Mesenchymal stem cell (in vitro differentiated cells and primary cell): ENCODE measurements around the gene FAM163B.

Experiments used
- DNase-seq: peaks from one replicate; pipeline ENCODE4 v3.0.0-alpha.2; 2013
- H2AFZ ChIP-seq: one replicate; pipeline ENCODE4 v1.6.1; 2013; ENCODE audit warnings: low read depth, mild to moderate bottlenecking, control low read depth, inconsistent platforms, low read length, moderate library complexity
- H2AK5ac ChIP-seq: 2 replicates; pipeline ENCODE4 v1.6.1; 2013; ENCODE audit warnings: low read length, moderate library complexity, mild to moderate bottlenecking, inconsistent platforms; ENCODE audit not compliant: severe bottlenecking
- H2BK120ac ChIP-seq: one replicate; pipeline ENCODE4 v1.6.1; 2013; ENCODE audit warnings: low read depth, mild to moderate bottlenecking, inconsistent platforms, low read length, moderate library complexity
- H2BK12ac ChIP-seq, 2 experiments: one replicate each; pipeline ENCODE4 v1.6.1; 2013; ENCODE audit warnings: inconsistent platforms in 2 of 2, low read length in 2 of 2, mild to moderate bottlenecking in 2 of 2, moderate library complexity in 2 of 2, control low read depth in 1 of 2
- H2BK15ac ChIP-seq: one replicate; pipeline ENCODE4 v1.6.1; 2013; ENCODE audit warnings: mild to moderate bottlenecking, low read depth, inconsistent platforms; ENCODE audit not compliant: poor library complexity, severe bottlenecking
- H2BK5ac ChIP-seq: 2 replicates; pipeline ENCODE4 v1.6.1; 2013; ENCODE audit warnings: low read depth, mild to moderate bottlenecking, low read length, control low read depth, inconsistent platforms; ENCODE audit not compliant: poor library complexity, severe bottlenecking
- H3K14ac ChIP-seq, 2 experiments: one replicate each; pipeline ENCODE4 v1.6.1; 2013; ENCODE audit warnings: inconsistent platforms in 2 of 2, low read length in 2 of 2, control low read depth in 1 of 2, mild to moderate bottlenecking in 1 of 2, moderate library complexity in 1 of 2
- H3K18ac ChIP-seq, 2 experiments: one replicate each; pipeline ENCODE4 v1.6.1; 2013; ENCODE audit warnings: inconsistent platforms in 2 of 2, low read length in 2 of 2, control low read depth in 1 of 2, low read depth in 1 of 2, mild to moderate bottlenecking in 1 of 2
- H3K23ac ChIP-seq, 2 experiments: one replicate each; pipeline ENCODE4 v1.6.1; 2013; ENCODE audit warnings: inconsistent platforms in 2 of 2, low read length in 2 of 2, mild to moderate bottlenecking in 2 of 2, moderate library complexity in 2 of 2, control low read depth in 1 of 2
- H3K27ac ChIP-seq: 2 replicates; pipeline ENCODE4 v1.5.1; 2013; ENCODE audit warnings: mild to moderate bottlenecking, moderate library complexity, low read length, control low read depth, inconsistent platforms; ENCODE audit not compliant: poor library complexity, severe bottlenecking
- H3K27me3 ChIP-seq, 2 experiments: 2 replicates each; pipeline versions ENCODE4 v1.6.1 to v1.7.0; 2013; ENCODE audit warnings: low read length in 2 of 2, mild to moderate bottlenecking in 2 of 2, moderate library complexity in 2 of 2, control low read depth in 1 of 2, inconsistent platforms in 1 of 2; ENCODE audit not compliant: control insufficient read depth in 1 of 2, insufficient read depth in 1 of 2
- H3K36me3 ChIP-seq, 2 experiments: 2 replicates each; pipeline versions ENCODE4 v1.6.1 to v1.7.0; 2013; ENCODE audit warnings: low read length in 2 of 2, control low read depth in 1 of 2, inconsistent platforms in 1 of 2, low read depth in 1 of 2, mild to moderate bottlenecking in 1 of 2; ENCODE audit not compliant: insufficient read depth in 2 of 2, control insufficient read depth in 1 of 2
- H3K4ac ChIP-seq, 2 experiments: one replicate each; pipeline ENCODE4 v1.6.1; 2013; ENCODE audit warnings: inconsistent platforms in 2 of 2, low read length in 2 of 2, mild to moderate bottlenecking in 2 of 2, moderate library complexity in 2 of 2, control low read depth in 1 of 2, low read depth in 1 of 2
- H3K4me1 ChIP-seq: 2 replicates; pipeline ENCODE4 v1.6.1; 2013; ENCODE audit warnings: low read depth, low read length, control low read depth; ENCODE audit not compliant: control insufficient read depth, insufficient read depth
- H3K4me2 ChIP-seq: 2 replicates; pipeline ENCODE4 v1.6.1; 2013; ENCODE audit warnings: low read length, mild to moderate bottlenecking, inconsistent platforms; ENCODE audit not compliant: poor library complexity, severe bottlenecking
- H3K4me3 ChIP-seq, 2 experiments: 2 replicates each; pipeline versions ENCODE4 v1.5.1 to v1.7.0; 2013; ENCODE audit warnings: low read length in 2 of 2, mild to moderate bottlenecking in 2 of 2, control low read depth in 1 of 2, low read depth in 1 of 2; ENCODE audit not compliant: insufficient read depth in 1 of 2
- H3K79me1 ChIP-seq: replicated peaks from 2 replicates; pipeline ENCODE4 v1.6.1; 2013; ENCODE audit warnings: mild to moderate bottlenecking, control low read depth, low read length, inconsistent platforms; ENCODE audit not compliant: poor library complexity, severe bottlenecking
- H3K9ac ChIP-seq: 2 replicates; pipeline ENCODE4 v1.7.0; 2013; ENCODE audit warnings: mild to moderate bottlenecking, low read length, moderate library complexity
- H3K9me3 ChIP-seq: 2 replicates; pipeline ENCODE4 v1.7.0; 2013; ENCODE audit warnings: mild to moderate bottlenecking, low read length; ENCODE audit not compliant: control insufficient read depth
- H4K8ac ChIP-seq: one replicate; pipeline ENCODE4 v1.6.1; 2013; ENCODE audit warnings: inconsistent platforms, mild to moderate bottlenecking, low read length, moderate library complexity
- H4K91ac ChIP-seq: one replicate; pipeline ENCODE4 v1.6.1; 2013; ENCODE audit warnings: mild to moderate bottlenecking, low read length, inconsistent platforms
- WGBS: methylation state at CpG from one replicate; pipeline ENCODE4 v1.1.7; 2013; ENCODE audit warnings: mixed read lengths; 5-methylcytosine and 5-hydroxymethylcytosine counted together

The FAM163B gene

DNA sequence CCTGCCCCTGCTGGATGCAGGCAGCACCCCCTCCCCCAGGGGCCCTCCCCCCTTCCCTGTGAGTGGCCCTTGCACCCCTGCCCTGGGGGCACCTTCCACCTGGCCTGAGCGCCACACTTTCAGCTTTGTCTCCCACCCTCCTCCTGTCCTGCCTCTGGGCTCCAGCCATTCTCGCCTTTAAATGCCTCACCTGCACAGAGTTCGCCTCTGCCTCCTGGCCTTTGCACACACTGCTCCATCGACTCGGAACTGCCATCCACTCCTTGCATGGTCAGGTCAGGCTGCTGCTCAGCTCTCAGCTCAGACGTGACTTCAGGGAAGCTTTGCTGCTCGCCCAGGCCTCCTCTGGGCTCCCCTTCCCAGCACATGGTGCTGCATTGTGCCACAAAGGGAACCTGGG is 10.2 kb downstream of the FAM163B start:
- Histone ChIP-seq H3K4me1 (no peaks in the 10 kb centered on the region), H4K8ac (no peak overlapping the region), H3K9me3 (peaks cover 25% of the 10 kb centered on the region), H2BK12ac (no peak overlapping the region), H3K27ac (no peak overlapping the region), H3K4me3 (no peak overlapping the region), H3K4me2 (no peak overlapping the region), H3K9ac (no peak overlapping the region), H3K23ac (no peak overlapping the region), H3K36me3 (no peaks in the 10 kb centered on the region), H3K79me1 (no peaks in the 10 kb centered on the region), H2BK15ac (no peak overlapping the region), H4K91ac (no peak overlapping the region), H2BK120ac (no peak overlapping the region), H3K18ac (no peak overlapping the region), H2AFZ (no peak overlapping the region), H3K14ac (no peak overlapping the region), H2BK5ac (no peak overlapping the region), H3K27me3 (peaks cover 26 to 54% of the 10 kb centered on the region in 2 experiments), H3K4ac (no peak overlapping the region), H2AK5ac (no peak overlapping the region)
- no peak for DNase-seq
- WGBS: 89% methylated on average over 7 of the region's 7 CpGs

DNA sequence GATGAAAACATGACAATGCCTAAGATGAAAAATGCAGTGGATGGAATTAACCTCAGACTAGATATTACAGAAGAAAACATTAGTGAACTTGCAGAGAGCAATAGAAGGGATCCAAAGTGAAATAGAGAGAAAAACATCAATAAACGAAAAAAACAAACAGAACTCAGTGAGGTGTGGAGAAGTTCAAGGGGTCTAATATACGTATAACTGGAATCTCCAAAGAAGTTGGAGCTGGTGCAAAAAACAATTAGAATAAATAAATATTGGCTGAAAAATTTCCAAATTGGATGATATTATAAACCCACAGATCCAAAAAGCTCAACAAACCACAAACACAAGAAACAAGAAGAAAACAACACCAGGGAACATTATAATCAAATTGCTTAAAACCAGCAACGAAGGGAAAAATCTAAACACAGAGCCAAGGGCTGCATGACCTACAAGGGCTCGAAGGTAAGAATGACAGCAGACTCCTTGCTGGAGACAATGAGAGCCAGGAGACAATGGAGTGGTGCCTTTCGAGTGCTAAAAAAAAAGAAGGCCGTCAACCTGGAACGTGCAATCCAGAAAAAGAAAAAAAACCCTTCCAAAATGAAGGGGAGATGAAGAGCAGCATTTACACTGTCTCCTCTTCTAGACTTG is 11.8 kb downstream of the FAM163B start:
- Histone ChIP-seq H3K9me3 (peaks cover 25% of the 10 kb centered on the region), H3K79me1 (no peaks in the 10 kb centered on the region), H2BK5ac (no peak overlapping the region), H3K27ac (no peak overlapping the region), H3K27me3 (peaks cover 17 to 51% of the 10 kb centered on the region in 2 experiments), H3K18ac (no peak overlapping the region), H3K4me1 (no peaks in the 10 kb centered on the region), H2AK5ac (no peak overlapping the region), H3K36me3 (no peaks in the 10 kb centered on the region), H3K23ac (no peak overlapping the region), H2BK120ac (no peak overlapping the region), H3K9ac (no peak overlapping the region), H3K4me2 (no peak overlapping the region), H3K4me3 (no peak overlapping the region), H3K14ac (no peak overlapping the region), H2AFZ (no peak overlapping the region), H3K4ac (no peak overlapping the region), H4K91ac (no peak overlapping the region), H2BK15ac (no peak overlapping the region), H2BK12ac (no peak overlapping the region), H4K8ac (no peak overlapping the region)
- DNase-seq: no peak
- WGBS: 74% methylated on average over 7 of the region's 7 CpGs

DNA sequence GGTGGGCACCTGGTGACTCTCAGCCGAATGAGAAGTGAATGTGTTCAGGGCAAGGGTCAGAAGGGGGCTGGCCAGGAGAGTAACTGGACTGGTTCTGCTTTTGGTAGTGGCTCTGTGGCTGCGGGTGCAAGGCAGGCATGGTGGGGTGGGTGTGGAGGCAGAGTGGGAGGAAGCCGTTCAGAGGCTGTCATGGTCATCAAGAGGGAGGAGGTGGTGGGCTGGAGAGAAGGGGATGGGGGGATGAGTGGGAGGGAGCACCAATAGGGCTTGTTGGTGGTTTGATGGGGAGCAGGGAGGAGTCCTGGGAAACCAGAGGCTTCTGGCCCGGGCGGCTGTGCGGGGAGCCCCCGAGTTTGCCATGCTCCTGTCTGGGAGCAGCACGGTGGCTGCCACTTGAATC is 13.3 kb downstream of the FAM163B start:
- H4K91ac ChIP-seq: no peak overlapping the region
- peaks cover 25% of the 10 kb centered on the region for H3K9me3 ChIP-seq
- H3K36me3 ChIP-seq: no peaks in the 10 kb centered on the region
- no peak overlapping the region for H2AFZ ChIP-seq
- H2BK12ac ChIP-seq: no peak overlapping the region
- H3K4me1 ChIP-seq: no peaks in the 10 kb centered on the region
- no peak overlapping the region for H4K8ac ChIP-seq
- H3K4me3 ChIP-seq: no peak overlapping the region
- H3K27ac ChIP-seq: no peak overlapping the region
- no peak overlapping the region for H3K23ac ChIP-seq
- 73% methylated on average over 8 of the region's 8 CpGs for WGBS
- no peak overlapping the region for H2AK5ac ChIP-seq
- H2BK120ac ChIP-seq: no peak overlapping the region
- DNase-seq: no peak
- H3K4me2 ChIP-seq: no peak overlapping the region
- no peak overlapping the region for H3K14ac ChIP-seq
- no peak overlapping the region for H3K9ac ChIP-seq
- no peak overlapping the region for H3K18ac ChIP-seq
- no peak overlapping the region for H2BK5ac ChIP-seq
- H2BK15ac ChIP-seq: no peak overlapping the region
- no peaks in the 10 kb centered on the region for H3K79me1 ChIP-seq
- H3K4ac ChIP-seq: no peak overlapping the region
- H3K27me3 ChIP-seq: peaks cover 10 to 50% of the 10 kb centered on the region in 2 experiments

DNA sequence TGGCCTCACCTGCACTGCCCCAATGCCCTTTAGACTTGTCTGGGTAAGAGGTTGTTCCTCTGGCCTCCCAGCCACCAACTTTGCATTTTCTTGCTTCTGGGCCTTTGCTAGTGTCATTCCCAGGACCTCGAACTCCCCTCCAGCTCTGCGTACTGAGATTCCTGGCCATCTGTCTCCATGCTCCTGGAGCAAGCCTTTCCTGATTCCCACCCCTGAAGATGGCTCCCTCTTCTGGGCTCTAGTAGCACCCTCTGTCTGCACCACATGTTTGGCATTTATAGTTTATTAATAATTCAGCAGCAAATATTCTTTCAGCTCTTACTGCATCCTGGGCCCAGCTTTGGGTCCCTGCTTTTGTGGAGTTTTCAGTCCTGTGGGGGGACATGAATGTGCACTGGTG is 14.9 kb downstream of the FAM163B start:
- H2AFZ ChIP-seq: no peak overlapping the region
- WGBS: 90% methylated on average over 2 of the region's 2 CpGs

More for the DNA sequence above, 14.9 kb downstream of the FAM163B start:
- Histone ChIP-seq H2BK15ac (no peak overlapping the region), H3K79me1 (no peaks in the 10 kb centered on the region), H2BK120ac (no peak overlapping the region), H2BK5ac (no peak overlapping the region), H3K4ac (no peak overlapping the region), H3K4me1 (no peaks in the 10 kb centered on the region), H3K4me3 (no peak overlapping the region), H2AK5ac (no peak overlapping the region), H3K4me2 (no peak overlapping the region), H3K36me3 (no peaks in the 10 kb centered on the region), H3K9me3 (peaks cover 25% of the 10 kb centered on the region), H3K9ac (no peak overlapping the region), H3K23ac (no peak overlapping the region), H3K27ac (no peak overlapping the region), H3K14ac (no peak overlapping the region), H3K18ac (no peak overlapping the region), H3K27me3 (peaks cover 16 to 53% of the 10 kb centered on the region in 2 experiments), H2BK12ac (no peak overlapping the region), H4K8ac (no peak overlapping the region), H4K91ac (no peak overlapping the region)
- no peak for DNase-seq
